ENCODE measurements around the gene CNN2. TPM values are rescaled to one million over a fixed set of nuclear protein-coding genes. Genes with fewer than 3 reads are reported as not detected.
A peak's percentile ranks its signal among the peaks of the same experiment; 100 is the strongest.

The CNN2 gene
- total and polyA plus RNA-seq, 2 donors (not counting 1 experiment from before 2014, with no cell fraction given), result 198 to 301 TPM

GRCh38 chr19:1076951-1077350 lies 50.5 kb downstream of the CNN2 start:
- intact Hi-C loops (cut with micrococcal nuclease), result loop anchor here (1.0 to 2.0 kb wide), 5 partner anchors 8 to 56 kb away; partner anchors contain the start of genes POLR2E, RNU6-2 and TMEM259
- Histone ChIP-seq H3K4me1 (ENCODE audit: control insufficient read depth in 2 of 2, insufficient read depth in 2 of 2, low read length in 2 of 2) (peaks cover 68 to 94% of the 10 kb centered on the region in 2 donors), H3K27me3 (replicated peaks in 1 of 4; ENCODE audit: control extremely low read depth in 1 of 4, control insufficient read depth in 3 of 4, insufficient read depth in 4 of 4, low read length in 3 of 4) (no peaks in the 10 kb centered on the region), H2AFZ (ENCODE audit: insufficient read depth, low read depth, low read length, poor library complexity, severe bottlenecking) (no peak overlapping the region), H3K36me3 (replicated peaks in 1 of 2; ENCODE audit: control extremely low read depth in 1 of 2, control insufficient read depth in 1 of 2, extremely low read depth in 1 of 2, insufficient read depth in 2 of 2, low read length in 1 of 2) (peaks cover 0 to 84% of the 10 kb centered on the region in 2 experiments), H3K27ac (ENCODE audit: low read length in 2 of 2) (peak overlapping the region; percentile 86 to 87), H3K9ac (ENCODE audit: low read length) (peak overlapping the region; percentile 40), H3K9me3 (ENCODE audit: control extremely low read depth in 1 of 3, control insufficient read depth in 2 of 3, insufficient read depth in 1 of 3, low read length in 2 of 3) (no peaks in the 10 kb centered on the region), H3K79me2 (ENCODE audit: control insufficient read depth, insufficient read depth, low read length) (peaks cover 78% of the 10 kb centered on the region), H3K4me3 (ENCODE audit: control extremely low read depth in 1 of 5, extremely low read depth in 1 of 5, insufficient read depth in 1 of 5, low read depth in 2 of 5, low read length in 4 of 5) (peak overlapping the region in 4 of 5 experiments; percentile 15 to 42 (median 28)), H4K20me1 (ENCODE audit: control insufficient read depth, insufficient read depth, low read length, poor library complexity, severe bottlenecking) (peaks cover 69% of the 10 kb centered on the region), H3K4me2 (replicated peaks; ENCODE audit: low read depth, low read length, poor library complexity, severe bottlenecking) (peak overlapping the region; percentile 90)
- H3K27me3 Mint-ChIP-seq, result no peaks in the 10 kb centered on the region
- TF ChIP-seq CTCF (IDR thresholded peaks at IDR 0.05), result no peak
- TF ChIP-seq EZH2 (IDR thresholded peaks at IDR 0.05; ENCODE audit: borderline replicate concordance, insufficient read depth, low read depth, low read length, poor library complexity, severe bottlenecking), result no peak
- H3K9me3 Mint-ChIP-seq (ENCODE audit: insufficient read depth), result no peaks in the 10 kb centered on the region
- 1% methylated on average over 15 of the region's 16 CpGs for WGBS (ENCODE audit: insufficient coverage)
- ATAC-seq (ENCODE audit: low read depth) (peak; percentile 86), DNase-seq (peak; percentile 95)
- H3K27ac Mint-ChIP-seq, result peak overlapping the region; percentile 97
- CTCF ChIA-PET, result interaction anchor here (0.6 to 6.9 kb wide), 8 partner anchors 10 to 179 kb away, joined by 3 to 56 read pairs (median 4); partner anchors contain the start of genes ABCA7 and ARHGAP45
- POLR2A ChIA-PET, result interaction anchor here (0.6 to 5.0 kb wide), 12 partner anchors 8 to 271 kb away, joined by 3 to 67 read pairs (median 6); partner anchors contain the start of genes ARHGAP45, CNN2, GPX4 and WDR18
- H3K4me1 Mint-ChIP-seq, result peaks cover 51% of the 10 kb centered on the region
- H3K4me3 Mint-ChIP-seq, result peak overlapping the region; percentile 81

GRCh38 chr19:1079566-1080111 lies 53.2 kb downstream of the CNN2 start:
- Mint-ChIP-seq H3K4me1 (peaks cover 41% of the 10 kb centered on the region), H3K9me3 (ENCODE audit: insufficient read depth) (no peaks in the 10 kb centered on the region), H3K27ac (peak overlapping the region; percentile 37), H3K27me3 (no peaks in the 10 kb centered on the region), H3K4me3 (no peak overlapping the region)
- TF ChIP-seq EZH2 (IDR thresholded peaks at IDR 0.05; ENCODE audit: borderline replicate concordance, insufficient read depth, low read depth, low read length, poor library complexity, severe bottlenecking), result no peak
- TF ChIP-seq CTCF (IDR thresholded peaks at IDR 0.05), result no peak
- Histone ChIP-seq H3K4me2 (replicated peaks; ENCODE audit: low read depth, low read length, poor library complexity, severe bottlenecking) (no peak overlapping the region), H3K27me3 (replicated peaks in 1 of 4; ENCODE audit: control extremely low read depth in 1 of 4, control insufficient read depth in 3 of 4, insufficient read depth in 4 of 4, low read length in 3 of 4) (no peaks in the 10 kb centered on the region), H3K9me3 (ENCODE audit: control extremely low read depth in 1 of 3, control insufficient read depth in 2 of 3, insufficient read depth in 1 of 3, low read length in 2 of 3) (no peaks in the 10 kb centered on the region), H3K9ac (ENCODE audit: low read length) (no peak overlapping the region), H3K4me1 (ENCODE audit: control insufficient read depth in 2 of 2, insufficient read depth in 2 of 2, low read length in 2 of 2) (peaks cover 49 to 84% of the 10 kb centered on the region in 2 donors), H3K27ac (ENCODE audit: low read length in 2 of 2) (no peak overlapping the region), H3K4me3 (ENCODE audit: control extremely low read depth in 1 of 5, extremely low read depth in 1 of 5, insufficient read depth in 1 of 5, low read depth in 2 of 5, low read length in 4 of 5) (no peak overlapping the region), H3K36me3 (replicated peaks in 1 of 2; ENCODE audit: control extremely low read depth in 1 of 2, control insufficient read depth in 1 of 2, extremely low read depth in 1 of 2, insufficient read depth in 2 of 2, low read length in 1 of 2) (peaks cover 0 to 81% of the 10 kb centered on the region in 2 experiments), H2AFZ (ENCODE audit: insufficient read depth, low read depth, low read length, poor library complexity, severe bottlenecking) (no peak overlapping the region), H3K79me2 (ENCODE audit: control insufficient read depth, insufficient read depth, low read length) (peaks cover 56% of the 10 kb centered on the region), H4K20me1 (ENCODE audit: control insufficient read depth, insufficient read depth, low read length, poor library complexity, severe bottlenecking) (peaks cover 70% of the 10 kb centered on the region)
- ChIA-PET POLR2A (interaction anchor here (1.5 to 4.3 kb wide), 2 partner anchors 12 to 52 kb away, joined by 3 to 33 read pairs; partner anchors contain the start of genes ARHGAP45 and CNN2), CTCF (interaction anchor here (1.8 to 6.9 kb wide), 2 partner anchors 8 to 14 kb away, joined by 6 to 49 read pairs; no protein-coding TSS in a partner anchor)
- intact Hi-C loops (cut with micrococcal nuclease), result no loop called here
- WGBS (ENCODE audit: insufficient coverage), result 93% methylated on average over 43 of the region's 45 CpGs
- ATAC-seq (ENCODE audit: low read depth) (no peak), DNase-seq (no peak)

Measured in B cell (primary cell).